T1000 (cell line): ENCODE results near the gene CATSPER3.
"Not testable (repeated sequence)": the region's sequence is repeated elsewhere in the genome, so short reads cannot be mapped to it uniquely, and the experiment has no call there.

ENCODE experiments used
- DNase-seq: peaks from one replicate; lab custom pipeline; 2025; ENCODE audit warnings: mixed read lengths; lab: John Stamatoyannopoulos, UW

Gene CATSPER3

DNA sequence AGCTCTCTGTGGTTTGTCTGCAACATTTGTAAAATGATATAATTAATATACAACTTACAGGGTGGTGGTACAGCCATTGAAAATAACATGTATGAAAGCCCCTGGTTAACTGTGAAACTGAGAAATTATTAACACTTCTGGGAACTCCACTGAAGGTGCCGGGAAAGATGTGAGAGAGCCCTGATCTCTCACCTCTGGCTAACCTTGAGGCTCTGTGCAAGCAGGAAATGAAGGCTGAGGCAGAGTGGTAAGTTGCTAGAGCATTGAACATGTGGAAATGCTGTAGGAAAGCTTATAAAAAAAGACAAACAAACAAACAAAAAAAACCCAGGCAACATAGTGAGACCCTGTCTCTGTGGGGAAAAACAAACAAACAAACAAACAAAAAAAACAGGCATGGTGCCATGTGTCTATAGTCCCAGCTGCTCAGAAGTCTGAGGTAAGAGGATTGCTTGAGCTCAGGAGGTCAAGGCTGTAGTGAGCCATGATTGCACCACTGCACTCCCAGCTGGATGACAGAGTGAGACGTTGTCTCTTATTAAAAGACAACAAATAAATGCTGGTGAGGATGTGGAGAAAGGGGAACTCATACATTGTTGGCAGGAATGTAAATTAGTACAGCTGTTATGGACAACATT lies 7.5 kb downstream of the CATSPER3 start:
- no peak for DNase-seq

DNA sequence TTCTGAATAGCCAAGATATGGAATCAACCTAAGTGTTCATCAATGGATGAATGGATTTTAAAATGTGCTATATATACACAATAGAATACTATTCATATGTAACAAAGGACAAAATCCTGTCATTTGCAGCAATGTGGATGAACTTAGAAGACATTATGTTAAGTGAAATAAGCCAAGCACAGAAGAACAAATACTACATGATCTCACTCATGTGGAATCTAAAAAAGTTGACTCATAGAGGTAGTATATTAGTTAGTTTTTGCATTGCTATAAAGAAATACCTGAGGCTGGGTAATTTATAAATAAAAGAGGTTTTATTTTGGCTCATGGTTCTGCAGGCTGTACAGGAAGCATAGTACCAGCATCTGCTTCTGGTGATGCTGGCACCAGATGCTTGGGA lies 8.1 kb downstream of the CATSPER3 start:
- no peak for DNase-seq

GRCh38 chr5:134976841-134977240 lies 9.1 kb downstream of the CATSPER3 start:
- no peak for DNase-seq

DNA sequence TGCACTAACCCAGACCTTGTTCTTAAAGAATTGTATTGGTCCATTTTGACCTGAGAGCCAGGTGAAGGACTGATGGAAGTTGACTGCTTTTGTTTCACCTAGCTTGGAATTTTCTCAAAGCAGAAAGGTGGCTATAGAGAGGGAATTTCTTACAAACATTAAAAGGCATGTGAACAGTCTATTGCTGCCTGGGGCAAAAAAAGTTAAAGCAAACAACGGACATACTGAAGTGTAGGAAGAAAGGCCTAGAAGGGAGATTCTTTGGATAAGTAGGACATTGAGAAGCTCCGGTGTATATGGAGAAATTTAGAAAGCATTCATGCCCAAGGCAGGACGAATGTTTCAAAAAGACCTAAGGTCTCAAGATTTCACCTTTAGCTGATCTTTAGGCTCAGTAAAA lies 11.7 kb downstream of the CATSPER3 start:
- DNase-seq: no peak

DNA sequence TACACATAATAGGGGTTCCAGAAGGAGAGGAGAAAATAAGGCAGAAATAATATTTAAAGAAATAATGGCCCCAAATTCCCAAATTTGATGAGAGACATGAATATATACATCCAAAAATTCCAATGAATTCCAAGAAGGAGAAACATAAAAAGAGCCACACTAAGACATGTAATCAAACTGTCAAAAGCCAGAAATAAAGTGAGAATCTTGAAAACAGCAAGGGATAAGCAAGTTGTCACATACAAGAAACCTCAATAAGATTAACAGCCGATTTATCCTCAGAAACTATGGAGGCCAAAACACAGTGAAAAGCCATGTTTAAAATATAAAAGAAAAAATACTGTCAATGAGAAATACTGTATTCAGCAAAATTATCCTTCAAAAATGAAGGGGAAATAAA lies 14.5 kb downstream of the CATSPER3 start:
- DNase-seq: no peak

DNA sequence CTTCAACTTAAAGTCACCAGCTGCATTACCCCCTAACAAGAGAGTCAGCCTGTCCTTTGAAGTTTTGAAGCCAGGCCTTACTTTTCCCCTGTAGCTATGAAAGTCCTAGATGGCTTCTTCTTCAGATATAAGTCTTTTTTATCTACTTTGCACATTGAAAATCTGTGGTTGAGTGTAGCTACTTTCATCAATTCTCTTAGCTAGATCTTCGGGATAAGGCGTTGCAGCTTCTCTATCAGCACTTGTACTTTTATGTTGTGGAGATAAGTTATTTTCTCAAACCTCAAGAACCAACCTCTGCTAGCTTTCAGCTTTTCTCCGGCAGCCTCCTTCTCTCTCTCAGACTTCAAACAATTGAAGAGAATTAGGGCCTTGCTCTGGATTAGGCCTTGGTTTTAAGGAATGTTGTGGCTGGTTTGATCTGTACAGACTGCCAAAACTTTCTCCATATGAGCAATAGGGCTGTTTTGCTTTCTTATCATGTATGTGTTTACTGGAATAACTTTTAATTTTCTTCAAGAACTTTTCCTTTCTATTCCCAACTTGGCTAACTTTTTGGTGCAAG lies 21.6 kb downstream of the CATSPER3 start:
- DNase-seq: no peak

DNA sequence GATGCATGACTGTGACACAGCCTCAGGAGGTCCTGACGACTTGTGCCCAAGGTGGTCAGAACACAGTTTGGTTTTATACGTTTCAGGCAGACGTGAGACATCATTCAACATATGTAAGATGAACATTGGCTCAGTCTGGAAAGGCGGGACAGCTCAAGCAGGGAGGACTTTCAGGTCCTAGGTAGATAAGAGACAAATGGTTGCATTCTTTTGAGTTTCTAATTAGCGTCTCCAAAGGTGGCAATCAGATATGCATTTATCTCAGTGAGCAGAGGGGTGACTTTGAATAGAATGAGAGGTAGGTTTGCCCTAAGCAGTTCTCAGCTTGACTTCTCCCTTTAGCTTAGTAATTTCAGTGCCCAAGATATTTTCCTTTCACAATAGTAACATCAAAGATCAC lies 22.5 kb downstream of the CATSPER3 start:
- not testable (repeated sequence) for DNase-seq

- DNase-seq: no peak
These were observed 24.4 kb downstream of the CATSPER3 start for GRCh38 chr5:134992148-134992547.

DNA sequence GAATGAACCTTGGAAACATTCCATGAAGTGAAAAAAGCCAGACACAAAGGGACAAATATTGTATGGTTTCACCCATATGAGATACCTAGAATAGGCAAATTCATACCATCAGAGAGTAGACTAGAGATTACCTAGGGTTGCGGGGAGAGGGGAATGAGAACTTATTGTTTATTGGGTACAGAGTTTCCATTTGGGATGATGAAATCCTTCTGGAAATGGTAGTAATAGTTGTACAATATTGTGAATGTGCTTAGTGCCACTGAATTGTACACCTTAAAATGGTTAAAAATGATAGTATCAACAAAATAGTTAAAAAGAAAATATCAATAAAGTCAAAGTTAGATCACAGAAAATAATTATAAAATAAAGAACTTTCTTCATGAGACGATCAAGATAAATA lies 25.5 kb downstream of the CATSPER3 start:
- DNase-seq: no peak

DNA sequence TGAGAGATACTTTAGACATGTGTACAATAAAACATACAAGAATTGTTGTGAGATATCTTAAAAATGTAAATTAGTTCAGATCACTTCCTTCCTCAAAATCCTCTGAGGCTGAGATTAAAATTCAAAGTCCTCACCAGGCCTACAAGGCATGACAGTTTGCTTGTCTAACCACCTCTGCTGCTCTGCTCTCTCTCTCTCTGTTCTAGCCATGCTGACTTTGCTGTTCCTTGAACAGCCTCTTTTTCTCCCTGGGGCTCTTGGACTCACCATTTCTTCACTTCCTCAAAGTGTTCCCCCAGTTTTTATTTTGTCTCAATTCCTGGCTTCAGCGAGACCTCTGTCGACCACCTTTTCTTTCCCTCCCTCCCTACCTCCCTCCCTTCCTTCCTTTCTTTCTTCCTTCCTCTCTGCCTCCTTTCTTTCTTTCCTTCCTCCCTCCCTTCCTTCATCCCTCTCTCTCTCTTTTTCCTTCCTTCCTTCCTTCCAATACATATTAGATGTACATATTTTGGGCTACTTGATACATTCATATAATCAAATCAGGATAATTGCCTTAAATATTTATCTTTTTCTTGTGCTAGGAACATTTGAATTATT lies 27.0 kb downstream of the CATSPER3 start:
- no peak for DNase-seq

DNA sequence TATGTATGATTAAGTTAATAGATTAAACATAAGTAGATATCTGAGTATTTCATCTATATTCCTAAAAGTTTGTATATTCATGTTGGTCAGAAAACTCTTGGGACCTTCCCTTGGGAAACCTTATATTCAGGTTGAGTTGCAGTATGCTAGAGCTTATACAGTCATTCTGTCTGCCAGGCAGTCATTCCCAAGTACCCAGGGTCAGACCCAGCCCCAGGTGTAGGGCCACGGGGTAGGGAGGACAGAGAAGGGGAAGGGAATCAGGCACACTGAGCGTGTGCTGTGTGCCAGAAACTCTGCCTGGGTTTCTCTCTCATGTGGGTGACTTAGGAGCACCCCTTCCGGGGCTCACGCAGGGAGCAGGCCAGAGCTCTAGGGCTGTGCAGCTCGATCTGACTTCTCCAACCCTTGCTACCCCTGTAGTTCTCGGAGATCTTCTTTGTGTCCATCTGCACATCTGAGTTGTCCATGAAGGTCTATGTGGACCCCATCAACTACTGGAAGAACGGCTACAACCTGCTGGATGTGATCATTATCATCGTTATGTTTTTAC lies 28.2 kb downstream of the CATSPER3 start:
- no peak for DNase-seq

DNA sequence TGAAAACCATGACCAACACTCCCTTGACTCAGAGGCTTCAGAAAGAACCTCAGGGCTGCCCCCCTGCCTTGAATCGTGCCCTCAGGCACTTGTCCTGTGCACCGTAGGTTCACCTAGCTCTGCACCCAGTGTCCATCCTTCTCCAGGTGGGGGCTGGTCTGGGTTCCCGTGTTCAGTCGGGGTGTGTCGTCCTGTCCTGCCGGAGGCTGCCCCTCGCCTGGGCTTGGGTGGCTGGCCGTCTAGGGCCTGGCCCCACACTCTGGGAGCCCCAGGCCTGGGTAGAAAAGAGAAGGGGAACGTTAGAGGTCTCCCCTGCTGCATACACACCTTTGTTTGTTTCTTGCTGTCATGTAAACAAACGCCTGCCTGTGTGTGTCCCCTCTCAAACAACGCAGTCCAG lies 29.3 kb downstream of the CATSPER3 start:
- DNase-seq: no peak

DNA sequence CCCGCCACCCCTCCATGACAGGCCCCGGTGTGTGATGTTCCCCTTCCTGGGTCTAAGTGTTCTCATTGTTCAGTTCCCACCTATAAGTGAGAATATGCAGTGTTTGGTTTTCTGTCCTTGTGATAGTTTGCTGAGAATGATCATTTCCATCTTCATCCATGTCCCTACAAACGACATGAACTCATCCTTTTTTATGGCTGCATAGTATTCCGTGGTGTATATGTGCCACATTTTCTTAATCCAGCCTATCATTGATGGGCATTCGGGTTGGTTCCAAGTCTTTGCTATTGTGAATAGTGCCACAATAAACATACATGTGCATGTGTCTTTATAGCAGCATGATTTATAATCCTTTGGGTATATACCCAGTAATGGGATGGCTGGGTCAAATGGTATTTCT lies 30.4 kb downstream of the CATSPER3 start:
- DNase-seq: not testable (repeated sequence)

GRCh38 chr5:135004376-135004775 lies 36.7 kb downstream of the CATSPER3 start:
- no peak for DNase-seq

DNA sequence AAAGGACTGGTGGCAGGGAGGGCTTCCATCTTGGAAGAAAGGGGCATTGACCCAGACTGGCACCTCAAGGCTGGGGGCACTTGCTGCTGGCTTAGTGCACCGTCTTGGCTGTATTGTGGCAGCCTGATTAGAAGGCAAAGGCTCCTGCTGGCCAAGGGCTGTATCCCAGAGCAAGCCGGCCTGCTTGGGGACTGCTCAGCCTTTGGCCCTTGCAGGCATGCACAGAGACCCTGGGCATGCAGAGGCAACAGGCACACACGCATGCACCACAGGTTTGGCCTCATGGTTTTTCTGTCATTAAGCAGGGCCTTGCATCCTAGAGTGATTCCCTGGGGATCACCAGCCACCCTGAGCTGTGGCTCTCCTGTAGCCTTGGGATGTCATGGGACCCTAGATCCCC lies 37.4 kb downstream of the CATSPER3 start:
- no peak for DNase-seq

DNA sequence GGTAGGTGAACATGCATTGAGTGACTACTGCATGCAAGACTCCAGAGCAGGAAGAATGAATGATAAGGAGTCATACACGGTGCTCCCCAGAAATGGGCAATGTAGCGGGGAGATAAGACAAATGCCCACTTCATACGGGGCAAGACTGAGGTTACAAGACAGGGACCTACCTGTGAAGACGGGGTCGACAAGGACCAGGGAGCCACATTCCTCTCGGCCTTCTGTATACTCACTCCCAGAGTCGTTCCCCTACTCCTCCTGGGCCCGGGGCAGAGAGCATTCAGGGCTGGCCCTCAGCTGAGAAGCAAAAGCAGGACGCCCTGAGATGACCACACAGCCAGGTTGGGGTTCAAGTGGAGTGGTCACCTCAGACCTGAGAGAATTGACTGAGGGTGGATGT lies 39.6 kb downstream of the CATSPER3 start:
- DNase-seq: no peak

DNA sequence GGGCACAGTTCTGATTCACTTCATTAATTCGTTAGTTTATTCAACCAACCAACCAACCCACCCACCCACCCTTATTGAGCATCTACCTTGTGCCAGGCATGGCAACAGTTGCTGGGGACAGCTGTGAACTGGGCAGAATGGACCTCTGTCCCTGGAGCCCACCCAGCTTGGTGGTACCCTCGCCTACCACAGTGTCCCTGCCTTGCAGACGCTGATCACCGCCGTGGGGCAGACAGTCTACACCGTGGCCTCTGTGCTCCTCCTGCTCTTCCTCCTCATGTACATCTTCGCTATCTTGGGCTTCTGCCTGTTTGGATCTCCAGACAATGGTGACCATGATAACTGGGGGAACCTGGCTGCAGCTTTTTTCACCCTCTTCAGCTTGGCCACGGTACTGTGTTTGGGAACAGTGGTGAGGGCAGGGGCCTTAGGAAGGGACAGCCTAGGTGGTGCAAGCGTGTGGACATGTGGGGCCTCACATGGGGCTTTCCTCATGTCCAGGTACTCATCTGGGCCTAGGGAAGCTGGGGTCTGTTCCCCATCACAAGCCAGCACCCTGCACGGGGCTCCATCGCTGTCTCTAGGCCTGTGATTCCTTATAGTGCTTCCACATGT lies 40.1 kb downstream of the CATSPER3 start:
- no peak for DNase-seq

- no peak for DNase-seq
These were observed 40.8 kb downstream of the CATSPER3 start for GRCh38 chr5:135008556-135008955.

- no peak for DNase-seq
These were observed 41.5 kb downstream of the CATSPER3 start for GRCh38 chr5:135008981-135009735.

DNA sequence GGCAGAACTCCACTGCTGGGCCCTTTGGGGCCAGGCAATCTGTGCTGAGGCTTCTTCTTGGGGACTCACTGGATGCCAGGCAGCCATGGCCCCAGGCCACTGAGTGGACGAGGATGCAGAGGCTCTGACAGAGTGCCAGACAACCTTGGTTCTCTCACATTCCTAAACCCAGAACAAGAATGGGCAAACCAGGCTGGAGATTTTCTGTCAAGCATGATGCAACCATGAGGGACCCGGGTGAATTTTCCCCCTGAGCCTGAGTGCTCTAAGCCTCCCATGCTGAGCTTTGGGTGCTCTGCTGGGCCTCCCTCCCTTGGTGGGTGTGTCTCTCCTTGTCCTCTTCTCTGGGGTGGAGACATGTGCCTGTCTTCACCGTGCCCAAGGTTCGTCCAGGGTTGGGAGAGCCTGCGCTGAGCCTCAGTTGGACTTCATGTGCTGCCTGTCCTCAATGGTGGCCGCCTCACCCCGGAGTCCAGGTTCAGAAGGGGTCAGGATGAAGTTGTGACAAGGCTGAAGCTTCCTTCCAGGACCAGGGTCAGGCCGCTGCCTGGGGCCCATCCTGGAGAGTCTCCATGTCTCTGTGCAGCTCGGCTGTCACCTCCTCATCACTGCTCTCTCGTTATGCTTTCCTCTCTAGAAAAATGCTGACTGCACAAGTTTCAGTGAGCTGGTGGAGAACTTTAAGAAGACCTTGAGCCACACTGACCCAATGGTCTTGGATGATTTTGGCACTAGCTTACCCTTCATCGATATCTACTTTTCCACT lies 42.2 kb downstream of the CATSPER3 start:
- no peak for DNase-seq

GRCh38 chr5:135010502-135011354 lies 43.0 kb downstream of the CATSPER3 start:
- no peak for DNase-seq
